Cardiac ventricle fibroblast (primary cell): ENCODE measurements around the gene NGB. TPM values are rescaled to one million over a fixed set of nuclear protein-coding genes. Genes with fewer than 3 reads are reported as not detected.

Experiments
- total RNA-seq: library from RNA; depleted of rRNA; stranded (reverse); fragments of >200 nt; gene quantifications from 2 replicates; pipeline ENCODE4 v1.2.3, GENCODE V29; 2015

The NGB gene, protein sequence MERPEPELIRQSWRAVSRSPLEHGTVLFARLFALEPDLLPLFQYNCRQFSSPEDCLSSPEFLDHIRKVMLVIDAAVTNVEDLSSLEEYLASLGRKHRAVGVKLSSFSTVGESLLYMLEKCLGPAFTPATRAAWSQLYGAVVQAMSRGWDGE
- total RNA-seq: not detected in 2 replicates

DNA sequence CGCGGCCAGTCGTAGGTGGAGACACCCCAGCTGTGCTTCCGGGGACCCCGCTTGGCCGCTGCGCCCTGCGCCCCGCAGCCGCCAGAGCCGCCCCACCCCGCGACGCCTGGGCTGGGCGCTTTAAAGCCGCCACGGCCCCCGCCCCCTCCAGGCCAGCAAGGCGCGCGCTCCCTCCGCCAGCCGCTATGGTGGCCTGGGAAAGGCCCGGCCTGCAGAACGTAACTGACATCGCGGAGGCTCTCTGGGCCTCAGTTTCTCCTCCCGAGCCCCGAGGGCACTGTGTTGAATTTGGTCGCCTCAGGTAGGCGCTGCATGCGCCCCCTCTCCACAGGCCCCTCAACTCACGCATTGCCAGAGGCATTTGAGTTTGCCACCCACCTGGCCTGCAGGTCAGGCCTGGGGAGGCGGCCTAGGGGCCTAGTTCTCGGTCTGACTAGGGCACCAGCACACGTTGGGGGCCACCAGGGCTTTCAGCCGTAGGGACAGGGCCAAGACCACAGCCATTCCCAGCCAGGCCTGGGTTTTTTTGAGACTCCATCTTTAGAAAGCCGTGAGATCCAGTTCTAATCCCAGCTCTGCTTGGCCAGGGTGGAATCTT, at the start of gene NGB:
Gene NGB, minus strand, starts transcription at position 94 of the 598 bp plus-strand sequence. CDS start 269 bp downstream, outside the sequence.

DNA sequence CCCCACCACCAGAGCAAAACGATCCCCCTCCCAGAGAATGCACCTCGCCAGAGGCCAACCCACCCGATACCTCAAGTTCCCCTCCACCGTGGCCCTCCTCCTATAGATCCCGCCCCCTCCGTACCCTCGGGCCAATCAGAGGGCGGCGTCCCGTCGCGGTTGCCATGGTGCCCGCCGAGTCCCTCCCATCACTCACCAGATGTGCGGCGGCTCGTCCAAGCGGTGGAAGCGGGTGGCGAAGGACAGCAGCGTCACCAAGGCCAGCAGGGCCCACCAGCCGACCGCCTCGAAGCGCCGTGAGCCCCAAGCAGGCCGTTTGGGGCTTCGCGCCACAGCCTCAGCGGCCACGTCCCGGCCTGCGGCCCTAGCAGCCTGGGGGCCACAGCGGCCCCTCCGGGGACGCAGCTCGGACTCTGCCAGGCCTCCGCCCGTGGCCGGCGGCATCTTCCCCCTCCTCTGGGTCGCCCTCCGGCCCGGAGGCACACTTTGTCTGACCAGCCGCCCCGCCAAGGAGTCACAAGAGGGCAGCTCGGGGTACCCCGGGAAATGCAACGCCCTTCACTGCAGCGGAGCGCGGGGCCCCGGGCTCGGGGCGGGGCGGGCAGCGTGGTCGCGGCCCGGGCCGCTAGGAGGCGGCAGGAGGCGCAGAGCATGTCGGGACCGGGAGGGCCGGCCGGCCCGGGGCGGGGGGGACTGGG, 49.4 kb upstream of the NGB start, which contains the start of gene POMT2:
Gene POMT2, minus strand, starts transcription at position 646 of the 698 bp plus-strand sequence. Its CDS starts 202 bp downstream, at position 444.

Other genes with a start within 250 kb of the NGB start
- 23.1 and 23.7 TPM in 2 replicates for gene IRF2BPL, start 242.5 kb downstream of the NGB start, total RNA-seq
- gene CIPC, start 172.9 kb downstream of the NGB start, total RNA-seq: 11.6 and 12.0 TPM in 2 replicates
- not detected in 2 replicates for gene ZDHHC22, start 129.4 kb downstream of the NGB start, total RNA-seq
- gene TMEM63C, start 89.4 kb downstream of the NGB start, total RNA-seq: not detected in 2 replicates
- 9.4 and 14.4 TPM in 2 replicates for gene POMT2, start 49.7 kb upstream of the NGB start, total RNA-seq
- 19.6 and 25.1 TPM in 2 replicates for gene GSTZ1, start 49.8 kb upstream of the NGB start, total RNA-seq
- gene TMED8, start 105.9 kb upstream of the NGB start, total RNA-seq: 5.7 and 5.8 TPM in 2 replicates
- 1.6 and 2.2 TPM in 2 replicates for gene SAMD15, start 106.2 kb upstream of the NGB start, total RNA-seq
- gene NOXRED1, start 152.3 kb upstream of the NGB start, total RNA-seq: 0.20 TPM in 1 of 2 replicates, not detected in the other
- 19.0 and 19.8 TPM in 2 replicates for gene VIPAS39, start 186.4 kb upstream of the NGB start, total RNA-seq
- gene AHSA1, start 186.9 kb upstream of the NGB start, total RNA-seq: 96.5 and 101 TPM in 2 replicates
- gene ISM2, start 227.6 kb upstream of the NGB start, total RNA-seq: 0.05 and 0.19 TPM in 2 replicates